UCSD-AML1 (cell line): ENCODE data around the gene NPL.
A peak's percentile ranks its signal among the peaks of the same experiment; 100 is the strongest.

Experiments used
- DNase-seq: peaks from one replicate; lab custom pipeline; 2025; ENCODE audit not compliant: unreplicated experiment; lab: John Stamatoyannopoulos, UW

Gene NPL

GRCh38 chr1:182811975-182812722 is 22.6 kb downstream of the NPL start:
- DNase-seq = no peak

GRCh38 chr1:182816863-182817262 is 27.3 kb downstream of the NPL start:
- DNase-seq = no peak

- DNase-seq = no peak
These were observed 28.2 kb downstream of the NPL start for GRCh38 chr1:182817802-182818201.

DNA sequence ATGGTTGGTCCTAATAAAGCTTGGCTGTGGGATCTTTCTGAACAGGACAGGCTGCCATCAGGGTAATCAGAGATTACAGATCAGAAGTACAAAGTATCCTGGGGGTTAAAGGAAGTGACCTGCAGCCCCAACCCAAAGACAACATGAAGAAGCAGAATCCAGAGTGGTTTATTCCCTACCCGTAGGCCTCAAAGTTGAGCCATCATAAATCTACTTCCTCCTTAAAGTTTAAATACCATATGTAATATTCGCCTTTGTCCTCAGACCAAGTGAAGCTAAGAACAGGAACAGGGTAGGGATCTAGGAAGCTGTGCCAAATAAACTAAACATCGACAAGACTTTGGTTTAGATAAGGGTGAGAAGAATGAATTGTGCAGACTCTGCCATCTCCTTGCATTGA is 33.6 kb downstream of the NPL start:
- DNase-seq = no peak

- DNase-seq = no peak
These were observed 37.3 kb downstream of the NPL start for GRCh38 chr1:182826892-182827291.

GRCh38 chr1:182829285-182829932 is 39.8 kb downstream of the NPL start:
- no peak for DNase-seq

GRCh38 chr1:182833271-182833670 is 43.7 kb downstream of the NPL start:
- no peak for DNase-seq

DNA sequence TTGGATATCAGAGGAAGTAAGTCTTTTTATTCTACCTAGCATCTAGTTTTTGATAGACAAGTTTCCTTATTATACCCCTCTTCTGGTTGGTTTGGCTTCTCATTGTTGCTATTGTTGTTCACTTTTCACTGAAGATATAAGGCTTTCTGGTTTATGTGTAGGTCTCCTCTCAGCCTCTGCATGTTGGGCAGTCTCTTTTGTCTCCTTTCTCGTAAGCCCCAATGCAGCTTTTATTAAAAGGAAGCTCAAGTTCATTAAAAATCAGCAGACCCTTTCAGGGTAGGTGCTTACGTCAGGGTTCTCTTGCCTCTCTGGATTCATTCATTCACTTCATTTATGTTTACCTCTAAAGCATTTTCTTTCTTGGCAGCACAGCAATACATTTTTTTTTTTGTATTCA is 44.8 kb downstream of the NPL start:
- no peak for DNase-seq

DNA sequence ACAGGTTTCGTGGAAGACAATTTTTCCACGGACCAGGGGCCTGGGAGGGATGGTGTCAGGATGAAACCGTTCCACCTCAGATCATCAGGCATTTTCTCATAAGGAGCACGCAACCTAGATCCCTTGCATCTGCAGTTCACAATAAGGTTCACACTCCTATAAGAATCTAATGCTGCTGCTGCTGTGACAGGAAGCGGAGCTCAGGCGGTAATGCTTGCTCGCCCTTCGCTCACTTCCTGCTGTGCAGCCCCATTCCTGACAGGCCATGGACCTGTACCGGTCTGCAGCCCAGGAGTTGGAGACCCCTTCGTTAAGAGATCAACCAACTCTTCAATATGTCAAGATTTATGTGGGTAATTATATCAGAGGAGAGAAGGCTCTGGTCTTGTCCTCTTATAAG is 46.2 kb downstream of the NPL start:
- peak; percentile 23 for DNase-seq

- peak; percentile 94 for DNase-seq
These were observed 49.9 kb downstream of the NPL start, which contains the start of gene DHX9 for GRCh38 chr1:182839209-182840066. DHX9 (plus strand) TSS chr1:182839347; CDS start chr1:182842567, 3,220 bp downstream.

- no peak for DNase-seq
These were observed 51.9 kb downstream of the NPL start for GRCh38 chr1:182841368-182841988.

DNA sequence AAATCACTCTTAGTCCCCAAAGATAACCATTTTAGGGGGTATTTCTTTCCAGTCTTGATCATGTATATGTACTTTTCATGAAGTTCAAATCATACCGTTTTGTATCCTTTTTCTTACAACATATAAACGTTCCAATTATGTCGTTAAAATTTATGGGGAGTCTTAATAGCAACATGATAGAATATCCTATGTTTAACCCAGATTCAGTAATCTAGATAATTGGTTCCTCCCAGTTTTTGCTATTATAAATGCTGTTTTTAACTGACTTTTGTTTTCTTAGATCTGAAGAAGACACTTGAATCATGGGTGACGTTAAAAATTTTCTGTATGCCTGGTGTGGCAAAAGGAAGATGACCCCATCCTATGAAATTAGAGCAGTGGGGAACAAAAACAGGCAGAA is 52.7 kb downstream of the NPL start:
- DNase-seq = no peak

- DNase-seq = no peak
These were observed 55.8 kb downstream of the NPL start for GRCh38 chr1:182845379-182845778.

- DNase-seq = no peak
These were observed 56.3 kb downstream of the NPL start for GRCh38 chr1:182845894-182846293.

- DNase-seq = no peak
These were observed 57.5 kb downstream of the NPL start for GRCh38 chr1:182847105-182847504.

GRCh38 chr1:182848736-182849135 is 59.2 kb downstream of the NPL start:
- no peak for DNase-seq

- DNase-seq = no peak
These were observed 60.7 kb downstream of the NPL start for GRCh38 chr1:182850319-182850718.

DNA sequence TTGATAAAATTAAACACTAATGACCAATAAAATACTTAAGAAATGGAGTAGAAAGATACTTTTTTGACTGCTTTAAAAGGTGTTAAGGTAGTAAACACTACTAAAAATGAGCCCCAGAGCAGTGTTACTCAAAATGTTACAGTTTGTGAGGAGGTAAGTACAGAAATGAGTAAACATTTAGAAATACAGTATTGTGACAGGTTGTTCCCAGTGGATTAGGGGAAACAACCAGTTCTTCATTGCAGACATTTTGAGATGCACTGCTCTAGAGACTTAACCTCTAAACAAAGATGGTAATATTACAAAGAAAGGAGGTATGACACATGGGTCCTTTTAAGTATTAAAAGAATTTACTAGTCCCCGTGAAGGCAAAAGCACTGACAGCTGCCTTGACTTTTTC is 62.3 kb downstream of the NPL start:
- no peak for DNase-seq

DNA sequence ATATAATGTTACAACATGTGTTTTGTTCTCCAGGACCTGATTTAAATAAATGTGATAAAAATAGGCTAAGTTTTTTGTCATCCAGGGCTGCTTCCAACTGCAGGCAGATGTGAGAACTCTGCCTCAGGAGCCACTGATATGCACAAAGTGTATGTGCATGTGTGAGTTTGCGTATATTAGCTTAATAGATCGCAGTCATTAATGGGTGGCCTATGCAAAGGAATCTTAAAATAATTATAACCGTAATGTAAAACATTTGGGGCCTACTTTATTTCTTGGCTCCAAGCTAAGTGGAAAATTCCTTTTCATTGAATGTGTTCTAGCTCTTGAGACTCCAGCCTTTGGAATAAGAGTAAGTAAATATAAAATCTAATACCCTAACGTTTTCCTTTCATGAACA is 66.3 kb downstream of the NPL start:
- no peak for DNase-seq

GRCh38 chr1:182857212-182857611 is 67.6 kb downstream of the NPL start:
- no peak for DNase-seq

- no peak for DNase-seq
These were observed 71.1 kb downstream of the NPL start for GRCh38 chr1:182860658-182861057.
